Peyer's patch (tissue), 4 donors: Measurements from ENCODE around the gene DDX27.

Experiments used
- CTCF ChIP-seq, 6 experiments: fragments of 450-650 bp in 4 of 6; fragments of 200-600 bp in 2 of 6; sonication (generic) in 1 of 6; IDR thresholded peaks; one replicate each; pipeline ENCODE4 v1.5.1; 2017 to 2019; ENCODE audit warnings: antibody characterized with exemption in 6 of 6, mild to moderate bottlenecking in 3 of 6, moderate library complexity in 1 of 6
- POLR2A ChIP-seq, 2 donors: fragments of 450-650 bp; IDR thresholded peaks; one replicate each; pipeline ENCODE4 v1.5.1; 2017; ENCODE audit warnings: antibody characterized with exemption in 2 of 2, mild to moderate bottlenecking in 2 of 2, moderate library complexity in 2 of 2

- TF ChIP-seq CTCF (IDR thresholded peaks at IDR 0.05) (no peak), POLR2A (IDR thresholded peaks at IDR 0.05) (no peak)
Measured at GRCh38 chr20:49280463-49281058, 61.3 kb downstream of the DDX27 start.
